ACHN (cell line): ENCODE data around the gene NPPB.

Source experiments
- DNase-seq: peaks from one replicate; pipeline ENCODE4 v3.0.0-alpha.2; 2015
- in situ Hi-C: cut with HindIII; loops from 2 replicates; pipeline ENCODE4 v1.10.0; 2017; ENCODE audit warnings: low sequenced_read_pairs, low pct_ligation_motif_present, low pct_unique_long_range_greater_than_20kb

Gene NPPB

GRCh38 chr1:11882814-11883538 is 24.2 kb upstream of the NPPB start:
- DNase-seq, result no peak
- in situ Hi-C loops, result no loop called here

DNA sequence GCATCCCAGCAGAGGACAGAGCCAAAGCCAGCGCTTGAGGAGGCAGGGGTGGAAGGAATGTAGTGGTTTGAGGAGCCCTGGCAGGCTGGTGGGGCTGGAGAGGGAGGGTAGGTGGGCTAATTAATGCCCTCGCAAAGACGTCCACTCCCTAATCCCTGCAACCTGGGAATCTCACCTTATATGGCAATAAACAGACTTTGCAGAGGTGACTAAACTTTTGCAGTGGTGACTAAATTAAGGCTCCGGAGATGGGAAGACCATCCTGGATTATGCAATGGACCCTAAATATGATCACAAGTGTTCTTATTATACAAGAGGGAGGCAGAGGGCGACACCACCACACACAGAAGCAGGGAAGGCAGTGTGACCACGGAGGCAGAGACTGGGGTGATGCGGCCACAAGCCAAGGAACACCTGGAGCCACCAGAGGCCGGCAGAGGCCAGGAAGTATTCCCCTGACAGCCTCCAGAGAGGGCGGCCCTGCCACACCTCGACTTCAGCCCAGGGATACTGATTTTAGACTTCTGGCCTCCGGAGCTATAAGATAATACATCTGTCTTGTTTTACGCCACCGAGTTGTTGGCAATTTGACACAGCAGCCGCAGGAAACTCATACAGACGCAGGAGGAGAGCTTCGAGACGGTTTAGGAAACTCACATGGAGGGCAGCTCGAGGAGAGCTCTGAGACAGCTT is 23.1 kb upstream of the NPPB start:
- in situ Hi-C loops, result no loop called here
- no peak for DNase-seq

- DNase-seq, result no peak
- in situ Hi-C loops, result no loop called here
Measured at GRCh38 chr1:11880911-11881748, 22.4 kb upstream of the NPPB start.

GRCh38 chr1:11880181-11880575 is 21.4 kb upstream of the NPPB start:
- DNase-seq, result no peak
- in situ Hi-C loops, result no loop called here

GRCh38 chr1:11879311-11880180 is 20.8 kb upstream of the NPPB start:
- in situ Hi-C loops, result no loop called here
- DNase-seq, result no peak

DNA sequence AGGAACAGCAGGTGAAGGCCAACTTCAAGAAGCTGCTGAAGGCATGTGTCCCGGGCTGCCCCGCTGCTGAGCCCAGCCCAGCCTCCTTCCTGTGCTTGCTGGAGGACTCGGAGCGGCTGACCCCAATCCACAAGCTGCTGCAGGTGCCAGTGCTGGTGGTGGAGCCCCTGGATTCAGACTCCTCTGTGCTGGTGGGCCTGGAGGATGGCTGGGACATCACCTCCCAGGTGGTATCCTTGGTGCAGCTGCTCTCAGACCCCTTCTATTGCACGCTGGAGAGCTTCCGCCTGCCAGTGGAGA is 20.1 kb upstream of the NPPB start:
- in situ Hi-C loops, result no loop called here
- no peak for DNase-seq

- in situ Hi-C loops, result no loop called here
- DNase-seq, result no peak
Measured at GRCh38 chr1:11878081-11878890, 19.5 kb upstream of the NPPB start.

DNA sequence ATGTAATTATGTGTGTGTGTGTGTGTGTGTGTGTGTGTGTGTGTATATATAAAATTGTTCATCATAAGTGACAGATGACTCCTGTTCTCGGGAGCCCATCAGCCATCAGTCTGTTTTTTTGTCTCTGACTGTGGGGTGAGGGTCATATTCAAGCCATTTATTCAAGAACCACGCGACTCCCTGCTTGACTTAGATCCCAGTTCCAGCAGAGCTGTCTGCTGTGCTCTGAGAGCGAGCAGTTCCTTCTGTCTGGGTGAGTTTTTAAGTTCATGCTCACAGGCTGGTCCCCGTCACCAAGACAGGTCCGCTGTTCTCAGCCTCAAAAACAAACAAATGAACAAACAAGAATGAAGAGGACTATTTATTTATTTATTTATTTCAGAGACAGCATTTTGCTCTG is 18.3 kb upstream of the NPPB start:
- no peak for DNase-seq
- in situ Hi-C loops, result no loop called here

DNA sequence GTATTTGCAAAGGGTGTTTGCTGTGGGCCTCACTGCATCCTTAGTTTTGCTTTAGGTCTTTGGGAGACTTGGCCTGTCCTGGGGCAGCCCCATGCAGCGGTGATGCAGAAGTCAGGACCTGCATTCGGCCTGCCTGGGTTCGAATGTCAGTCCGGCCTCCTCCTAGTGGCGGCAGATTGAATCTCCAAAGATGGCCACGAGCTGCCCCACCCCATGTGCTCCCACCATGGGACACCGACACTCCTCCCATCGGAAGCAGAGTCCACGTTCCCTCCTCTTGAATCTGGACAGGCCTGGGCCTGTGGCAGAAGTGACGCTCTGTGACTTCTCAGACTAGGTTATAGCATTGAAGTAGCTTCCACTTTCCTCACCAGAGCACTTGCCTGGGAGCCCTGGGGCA is 16.3 kb upstream of the NPPB start:
- in situ Hi-C loops, result no loop called here
- no peak for DNase-seq

DNA sequence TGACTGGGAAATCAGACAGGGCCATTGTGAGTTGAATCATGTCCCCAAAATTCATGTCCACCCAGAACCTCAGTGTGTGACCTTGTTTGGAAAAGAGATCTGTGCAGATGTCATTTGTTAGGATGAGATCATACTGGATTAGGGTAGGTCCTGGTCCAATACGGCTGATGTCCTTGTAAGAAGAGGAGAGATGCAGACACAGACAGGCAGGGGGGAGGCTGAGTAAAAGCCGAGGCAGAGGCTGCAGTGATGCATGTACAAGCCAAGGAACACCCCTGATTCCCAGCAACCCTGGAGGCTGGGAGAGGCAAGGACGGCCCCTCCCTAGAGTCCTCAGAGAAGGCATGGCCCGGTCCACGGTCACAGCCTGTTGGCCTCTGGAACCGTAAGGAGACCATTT is 15.9 kb upstream of the NPPB start:
- no peak for DNase-seq
- in situ Hi-C loops, result no loop called here

- in situ Hi-C loops, result no loop called here
- no peak for DNase-seq
Measured at GRCh38 chr1:11874258-11874562, 15.5 kb upstream of the NPPB start.

DNA sequence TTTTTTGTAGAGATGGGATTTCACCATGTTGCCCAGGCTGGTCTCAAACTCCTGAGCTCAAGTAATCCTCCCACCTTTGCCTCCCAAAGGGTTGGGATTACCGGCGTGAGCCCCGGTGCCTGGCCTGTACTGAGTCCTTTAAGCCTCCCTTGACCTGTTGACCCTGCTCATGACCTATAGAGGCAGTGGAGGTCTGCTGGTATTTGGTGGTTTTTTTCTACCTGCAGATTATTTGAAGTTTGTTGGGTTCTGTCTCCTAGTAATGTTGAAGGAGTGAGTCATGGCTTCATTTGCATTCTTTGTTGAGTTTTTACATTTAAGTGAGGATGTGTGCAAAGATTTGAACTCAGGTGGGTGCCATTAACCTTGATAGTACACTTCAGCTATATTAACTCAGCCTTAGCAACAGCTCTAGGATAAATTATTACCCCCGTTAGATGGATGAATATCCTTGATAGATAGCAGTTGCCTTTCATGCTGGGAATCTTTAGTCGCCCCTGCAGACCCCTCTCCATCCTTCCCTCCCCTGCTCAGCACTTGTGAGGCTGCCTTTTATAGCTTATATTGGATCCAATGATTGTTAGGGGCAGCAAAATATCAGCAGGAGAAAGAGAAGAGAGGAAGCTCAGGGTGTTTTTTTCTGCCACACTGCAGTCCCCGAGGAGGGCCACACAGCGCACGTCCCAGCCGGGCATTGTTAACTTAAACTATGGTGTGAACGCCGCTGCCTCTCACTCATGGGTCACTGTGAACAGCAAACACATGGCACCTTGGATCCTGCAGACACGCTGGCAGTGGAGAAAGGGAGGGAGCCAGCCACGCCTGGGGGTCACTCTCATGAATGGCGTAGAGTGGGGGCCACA is 14.9 kb upstream of the NPPB start:
- in situ Hi-C loops, result no loop called here
- no peak for DNase-seq

- in situ Hi-C loops, result no loop called here
- DNase-seq, result no peak
Measured at GRCh38 chr1:11872545-11872944, 13.8 kb upstream of the NPPB start.

DNA sequence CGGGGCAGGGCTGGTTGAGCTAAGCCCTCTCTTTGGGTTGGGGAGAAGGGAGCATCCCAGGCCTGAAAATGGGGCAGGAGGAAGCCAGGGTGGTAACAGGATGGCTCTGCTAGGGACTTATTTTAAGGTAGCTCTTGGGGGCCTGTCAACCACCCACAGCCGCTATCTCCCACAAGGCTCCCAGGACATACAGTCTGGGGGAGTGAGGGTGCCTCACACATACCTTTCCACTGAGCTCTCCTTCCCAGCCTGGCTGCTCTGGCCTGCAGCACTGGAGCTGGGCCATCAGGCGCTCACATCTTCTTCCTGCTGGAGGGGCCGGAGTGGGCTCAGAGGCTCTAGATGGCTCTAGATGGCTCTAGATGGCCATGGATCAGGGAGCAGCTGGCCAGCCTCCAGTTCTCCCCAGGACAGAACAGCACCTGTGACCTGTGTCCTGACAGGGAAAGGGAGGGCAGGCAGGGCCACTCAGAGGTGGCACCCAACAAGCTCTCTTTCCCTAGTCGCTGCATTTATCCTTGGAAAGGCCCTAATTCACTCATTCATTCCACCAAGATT is 11.0 kb upstream of the NPPB start:
- in situ Hi-C loops, result no loop called here

DNA sequence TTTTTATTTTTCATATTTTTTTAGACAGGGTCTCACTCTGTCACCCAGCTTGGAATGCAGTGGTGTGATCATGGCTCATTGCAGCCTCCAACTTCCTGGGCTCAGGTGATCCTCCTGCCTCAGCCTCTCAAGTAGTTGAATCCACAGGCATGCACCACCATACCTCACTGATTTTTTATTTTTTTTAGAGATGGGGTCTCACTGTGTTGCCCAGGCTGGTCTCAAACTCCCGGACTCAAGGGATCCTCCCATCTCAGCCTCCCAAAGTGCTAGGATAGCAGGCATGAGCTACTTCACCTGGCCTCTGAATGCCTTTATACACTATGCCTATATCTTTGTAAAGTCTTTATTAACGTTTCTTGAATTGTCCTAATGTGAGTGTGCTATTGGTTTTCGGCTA is 10.4 kb upstream of the NPPB start:
- in situ Hi-C loops, result no loop called here
- no peak for DNase-seq

More for the DNA sequence above, 11.0 kb upstream of the NPPB start:
- DNase-seq, result no peak

- no peak for DNase-seq
- in situ Hi-C loops, result no loop called here
Measured at GRCh38 chr1:11868331-11868980, 9.7 kb upstream of the NPPB start.

DNA sequence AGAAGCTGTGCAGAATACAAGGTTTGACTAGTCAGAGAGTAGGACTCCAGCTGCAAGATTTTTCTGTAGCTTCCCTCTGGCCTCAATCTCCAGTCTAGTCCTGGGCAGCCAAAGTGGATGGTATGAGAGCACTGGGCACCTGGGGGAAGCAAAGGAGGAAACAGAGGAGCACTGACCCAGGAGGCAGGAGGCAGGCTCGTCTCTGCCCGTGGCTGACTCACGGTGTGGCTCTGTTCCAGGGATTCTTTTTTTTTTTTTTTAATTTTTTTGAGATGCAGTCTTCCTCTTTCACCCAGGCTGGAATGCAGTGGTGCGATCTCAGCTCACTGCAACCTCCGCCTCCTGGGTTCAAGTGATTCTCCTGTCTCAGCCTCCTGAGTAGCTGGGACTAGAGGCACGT is 4.1 kb upstream of the NPPB start:
- DNase-seq, result peak; percentile 52
- in situ Hi-C loops, result no loop called here
